ENCODE measurements around the gene STK38L. TPM values are rescaled to one million over a fixed set of nuclear protein-coding genes. Genes with fewer than 3 reads are reported as not detected.

The STK38L gene
- total and polyA plus RNA-seq, 10 donors: 6.4 to 39.8 (median 26.3) TPM

- H3K4me1 ChIP-seq: peaks cover 0 to 11% (median 3%) of the 10 kb centered on the region in 6 donors
- no peaks in the 10 kb centered on the region for H3K27me3 ChIP-seq (replicated peaks in 1 of 7)
- intact Hi-C loops (cut with DNase I; ENCODE audit: low total_unique reads): loop anchor here (5.0 to 10.0 kb wide), 2 partner anchors 165 to 298 kb away; partner anchors contain the start of gene TM7SF3
- WGBS, 5 donors: 65 to 91% (median 74%) methylated on average over 1 of the region's 1 CpG
- DNase-seq: no peak
- peaks cover 0 to 69% (median 28%) of the 10 kb centered on the region in 6 donors for H3K36me3 ChIP-seq
- no peak overlapping the region for H3K4me3 ChIP-seq
- peak overlapping the region in 2 of 8 donors; percentile 11 to 29 for H3K27ac ChIP-seq
- no peaks in the 10 kb centered on the region for H3K9me3 ChIP-seq
- TF ChIP-seq POLR2A (IDR thresholded peaks at IDR 0.05) (no peak), POLR2AphosphoS5 (IDR thresholded peaks at IDR 0.05) (no peak), CTCF (IDR thresholded peaks at IDR 0.05 in 8 of 11, conservative IDR thresholded peaks at IDR 0.05 in 3 of 11) (no peak)
These were observed 65.9 kb downstream of the STK38L start for GRCh38 chr12:27309995-27310315.

GRCh38 chr12:27316947-27317346 is 72.9 kb downstream of the STK38L start:
- WGBS, 5 donors: 92 to 97% (median 95%) methylated on average over 1 of the region's 1 CpG
- DNase-seq: no peak
- intact Hi-C loops (cut with DNase I; ENCODE audit: low total_unique reads): no loop called here
- H3K4me3 ChIP-seq: no peak overlapping the region
- peaks cover 0 to 100% (median 53%) of the 10 kb centered on the region in 6 donors for H3K36me3 ChIP-seq
- no peak overlapping the region for H3K27ac ChIP-seq
- no peaks in the 10 kb centered on the region for H3K27me3 ChIP-seq (replicated peaks in 1 of 7)
- H3K4me1 ChIP-seq: no peaks in the 10 kb centered on the region
- TF ChIP-seq CTCF (IDR thresholded peaks at IDR 0.05 in 8 of 11, conservative IDR thresholded peaks at IDR 0.05 in 3 of 11) (no peak), POLR2AphosphoS5 (IDR thresholded peaks at IDR 0.05) (no peak), POLR2A (IDR thresholded peaks at IDR 0.05) (no peak)
- H3K9me3 ChIP-seq: no peaks in the 10 kb centered on the region

GRCh38 chr12:27319409-27319808 is 75.3 kb downstream of the STK38L start:
- intact Hi-C loops (cut with DNase I; ENCODE audit: low total_unique reads): no loop called here
- Histone ChIP-seq H3K27me3 (replicated peaks in 1 of 7) (no peaks in the 10 kb centered on the region), H3K36me3 (peaks cover 0 to 99% (median 52%) of the 10 kb centered on the region in 6 donors), H3K4me3 (no peak overlapping the region), H3K4me1 (no peaks in the 10 kb centered on the region), H3K27ac (no peak overlapping the region), H3K9me3 (no peaks in the 10 kb centered on the region)
- TF ChIP-seq POLR2AphosphoS5 (IDR thresholded peaks at IDR 0.05) (no peak), POLR2A (IDR thresholded peaks at IDR 0.05) (no peak), CTCF (IDR thresholded peaks at IDR 0.05 in 8 of 11, conservative IDR thresholded peaks at IDR 0.05 in 3 of 11) (no peak)
- DNase-seq: no peak
- WGBS, 5 donors: 56 to 81% (median 64%) methylated on average over 1 of the region's 1 CpG

- DNase-seq: no peak
- intact Hi-C loops (cut with DNase I; ENCODE audit: low total_unique reads): no loop called here
- H3K27ac ChIP-seq: no peak overlapping the region
- peaks cover 0 to 99% (median 50%) of the 10 kb centered on the region in 6 donors for H3K36me3 ChIP-seq
- no peaks in the 10 kb centered on the region for H3K27me3 ChIP-seq (replicated peaks in 1 of 7)
- no peak for TF ChIP-seq POLR2A (IDR thresholded peaks at IDR 0.05)
- TF ChIP-seq POLR2AphosphoS5 (IDR thresholded peaks at IDR 0.05): no peak
- TF ChIP-seq CTCF (IDR thresholded peaks at IDR 0.05 in 8 of 11, conservative IDR thresholded peaks at IDR 0.05 in 3 of 11): no peak
- no peaks in the 10 kb centered on the region for H3K4me1 ChIP-seq
- 83 to 98% (median 92%) methylated on average over 2 of the region's 2 CpGs for WGBS, 5 donors
- no peaks in the 10 kb centered on the region for H3K9me3 ChIP-seq
- H3K4me3 ChIP-seq: no peak overlapping the region
These were observed 75.8 kb downstream of the STK38L start for GRCh38 chr12:27319848-27320247.

All from spleen (tissue), 11 donors.